Measurements from ENCODE around the gene CARD11.

CARD11 gene

DNA sequence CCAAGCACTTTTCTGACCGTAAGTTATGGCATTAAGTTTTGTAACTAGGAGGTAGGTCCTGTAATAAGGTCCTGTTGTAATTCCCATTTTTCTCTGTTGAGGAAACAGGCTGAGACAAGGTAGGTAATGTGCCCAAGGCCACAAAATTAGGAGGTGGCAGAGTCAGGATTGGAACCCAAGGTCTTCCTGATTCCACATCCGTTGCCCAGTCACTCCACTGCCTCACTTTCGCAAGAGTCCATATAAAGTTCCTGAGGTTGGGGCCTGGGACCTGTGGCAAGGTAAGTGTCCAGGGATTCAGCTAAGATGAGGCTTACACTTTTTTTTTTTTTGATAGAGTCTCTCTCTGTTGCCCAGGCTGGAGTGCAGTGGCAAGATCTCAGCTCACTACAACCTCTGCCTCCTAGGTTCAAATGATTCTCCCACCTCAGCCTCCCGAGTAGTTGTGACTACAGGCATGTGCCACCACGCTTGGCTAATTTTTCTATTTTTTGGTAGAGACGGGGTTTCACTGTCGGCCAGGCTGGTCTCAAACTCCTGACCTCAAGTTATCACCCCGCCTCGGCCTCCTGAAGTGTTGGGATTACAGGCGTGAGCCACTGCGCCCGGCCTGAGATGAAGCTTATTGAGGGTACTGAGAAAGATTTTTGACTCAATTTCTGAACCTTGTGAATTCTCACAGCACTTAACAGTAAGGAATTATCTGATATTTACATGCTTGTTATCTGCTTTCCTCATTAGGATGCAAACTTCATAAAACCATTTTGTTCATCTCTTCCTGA lies 179.3 kb downstream of the CARD11 start:
- TF ChIP-seq CTCF (IDR thresholded peaks at IDR 0.05; ENCODE audit: low read depth, low read length): no peak
- in situ Hi-C loops (cut with HindIII; ENCODE audit: low sequenced_read_pairs): no loop called here
- no peak overlapping the region for H3K4me3 ChIP-seq (ENCODE audit: low read depth, low read length)
- DNase-seq (ENCODE audit: low read depth, low spot score): no peak

DNA sequence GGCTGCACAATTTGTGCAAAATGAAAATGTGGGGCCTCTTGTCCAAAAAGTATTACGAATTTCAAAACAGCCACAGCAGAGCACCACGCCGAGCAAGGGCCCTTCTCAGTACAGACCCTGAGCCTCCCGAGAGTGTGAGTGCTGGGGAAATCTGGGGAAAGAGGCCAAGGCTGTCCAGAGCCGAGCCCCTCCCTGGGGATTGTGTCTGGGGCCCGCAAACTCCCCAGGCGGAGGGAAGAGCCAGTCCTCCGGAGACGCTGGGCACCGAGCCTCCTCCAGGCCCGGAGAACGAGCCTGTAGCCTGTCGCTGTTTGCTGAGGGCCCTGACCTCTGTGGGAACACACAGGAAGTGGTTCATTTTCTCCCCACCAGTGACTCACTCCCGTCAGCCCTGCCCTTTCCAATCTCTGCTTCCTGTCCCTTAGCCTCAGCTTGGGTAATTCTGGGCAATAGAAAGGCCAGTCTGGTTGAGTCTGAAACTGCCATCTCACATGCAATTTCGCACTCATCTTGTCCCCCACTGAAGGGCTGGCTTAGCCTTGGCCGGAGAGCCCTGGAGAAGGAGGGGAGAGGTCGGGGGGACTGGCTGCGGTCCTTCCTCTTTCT lies 180.1 kb downstream of the CARD11 start:
- in situ Hi-C loops (cut with HindIII; ENCODE audit: low sequenced_read_pairs): no loop called here
- DNase-seq (ENCODE audit: low read depth, low spot score): peak; percentile 96
- no peak for TF ChIP-seq CTCF (IDR thresholded peaks at IDR 0.05; ENCODE audit: low read depth, low read length)
- no peak overlapping the region for H3K4me3 ChIP-seq (ENCODE audit: low read depth, low read length)

- TF ChIP-seq CTCF (IDR thresholded peaks at IDR 0.05; ENCODE audit: low read depth, low read length): no peak
- peak; percentile 75 for DNase-seq (ENCODE audit: low read depth, low spot score)
- in situ Hi-C loops (cut with HindIII; ENCODE audit: low sequenced_read_pairs): no loop called here
- H3K4me3 ChIP-seq (ENCODE audit: low read depth, low read length): no peak overlapping the region
Observed at GRCh38 chr7:2862831-2863361, 180.8 kb downstream of the CARD11 start.

GRCh38 chr7:2861509-2861908 lies 182.2 kb downstream of the CARD11 start:
- in situ Hi-C loops (cut with HindIII; ENCODE audit: low sequenced_read_pairs): no loop called here
- TF ChIP-seq CTCF (IDR thresholded peaks at IDR 0.05; ENCODE audit: low read depth, low read length): no peak
- no peak overlapping the region for H3K4me3 ChIP-seq (ENCODE audit: low read depth, low read length)
- no peak for DNase-seq (ENCODE audit: low read depth, low spot score)

DNA sequence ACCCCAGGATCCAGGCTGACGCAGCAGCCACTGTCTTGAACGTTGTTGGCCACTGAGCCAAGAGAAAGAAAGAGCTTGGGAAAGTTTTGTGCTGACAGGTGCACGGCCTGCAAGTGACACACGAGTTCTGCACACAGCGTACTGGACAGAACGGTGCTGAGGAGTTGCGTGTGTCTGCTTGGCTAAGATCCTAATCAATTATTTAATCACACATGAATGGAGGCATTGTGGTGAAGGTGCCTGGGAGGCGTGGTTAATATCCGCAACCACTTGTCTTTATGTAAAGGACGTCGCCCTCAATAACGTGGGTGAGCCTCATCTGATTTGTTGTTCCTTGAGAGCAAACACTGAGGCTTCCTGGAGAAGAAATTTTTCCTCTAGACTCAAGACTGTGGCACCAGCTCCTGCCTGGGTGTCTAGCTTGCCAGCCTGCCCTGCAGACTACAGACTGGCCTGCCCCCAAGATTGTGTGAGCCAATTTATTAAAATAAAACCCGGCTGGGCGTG lies 183.0 kb downstream of the CARD11 start:
- DNase-seq (ENCODE audit: low read depth, low spot score): peak; percentile 33
- in situ Hi-C loops (cut with HindIII; ENCODE audit: low sequenced_read_pairs): no loop called here
- H3K4me3 ChIP-seq (ENCODE audit: low read depth, low read length): no peak overlapping the region
- TF ChIP-seq CTCF (IDR thresholded peaks at IDR 0.05; ENCODE audit: low read depth, low read length): no peak

DNA sequence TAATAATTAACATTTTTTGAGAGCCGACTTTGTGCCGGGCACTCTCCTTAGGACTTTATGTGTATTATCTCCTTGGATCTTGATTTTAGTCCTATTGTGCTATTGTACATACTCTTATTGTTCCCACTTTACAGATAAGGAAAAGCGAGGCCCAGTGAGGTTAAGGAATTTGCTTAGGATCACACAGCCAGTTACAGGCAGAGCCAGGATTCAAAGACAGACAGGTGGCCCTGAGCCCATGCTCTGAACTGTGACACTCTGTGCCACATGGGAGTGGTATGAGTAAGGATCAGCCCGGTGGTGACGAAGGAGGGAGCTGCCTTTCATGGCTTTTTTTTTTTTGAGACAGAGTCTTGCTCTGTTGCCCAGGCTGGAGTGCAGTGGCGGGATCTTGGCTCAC lies 183.7 kb downstream of the CARD11 start:
- no peak for TF ChIP-seq CTCF (IDR thresholded peaks at IDR 0.05; ENCODE audit: low read depth, low read length)
- in situ Hi-C loops (cut with HindIII; ENCODE audit: low sequenced_read_pairs): no loop called here
- no peak overlapping the region for H3K4me3 ChIP-seq (ENCODE audit: low read depth, low read length)
- no peak for DNase-seq (ENCODE audit: low read depth, low spot score)
